BJ (cell line): ENCODE data around the gene LAMC2. TPM values are rescaled to one million over a fixed set of nuclear protein-coding genes. Genes with fewer than 3 reads are reported as not detected.

ENCODE experiments used
- CTCF ChIA-PET: fragments of 350-600 bp; formaldehyde crosslinking; extraction: SDS; loops from one replicate; lab custom pipeline; 2021; ENCODE audit warnings: antibody characterized with exemption, inconsistent platforms; lab: Yijun Ruan, JAX
- POLR2A ChIA-PET: fragments of 300-600 bp; sonication (Branson Sonifier 250); formaldehyde crosslinking; extraction: SDS; loops from one replicate; lab custom pipeline; 2021; ENCODE audit warnings: antibody characterized with exemption; lab: Charles Lee
- DNase-seq: peaks from one replicate; pipeline ENCODE4 v3.0.0-alpha.2; 2011; ENCODE audit warnings: low read depth
- H3K27me3 ChIP-seq: 2 replicates; pipeline ENCODE4 v1.6.0; 2011; ENCODE audit warnings: low read length; ENCODE audit not compliant: control insufficient read depth, insufficient read depth
- H3K36me3 ChIP-seq: 2 replicates; pipeline ENCODE4 v1.5.1; 2011; ENCODE audit warnings: low read length; ENCODE audit not compliant: control insufficient read depth, insufficient read depth
- H3K4me3 ChIP-seq: 2 replicates; pipeline ENCODE4 v1.5.1; 2011; ENCODE audit warnings: low read depth, mild to moderate bottlenecking, control low read depth, low read length
- polyA plus RNA-seq: library from polyadenylated mRNA; depleted of rRNA; stranded (reverse); fragments of >200 nt; gene quantifications from 2 replicates; pipeline ENCODE4 v1.2.3, GENCODE V29; 2011
- TF ChIP-seq, protein P1 (sequence below): IDR thresholded peaks from 2 replicates; pipeline ENCODE4 v1.5.1; 2011; ENCODE audit warnings: low read depth, mild to moderate bottlenecking, control low read depth, inconsistent platforms, low read length, moderate library complexity; ENCODE audit not compliant: insufficient read depth

The LAMC2 gene
- polyA plus RNA-seq, 1 experiment, result 0.70 TPM

DNA sequence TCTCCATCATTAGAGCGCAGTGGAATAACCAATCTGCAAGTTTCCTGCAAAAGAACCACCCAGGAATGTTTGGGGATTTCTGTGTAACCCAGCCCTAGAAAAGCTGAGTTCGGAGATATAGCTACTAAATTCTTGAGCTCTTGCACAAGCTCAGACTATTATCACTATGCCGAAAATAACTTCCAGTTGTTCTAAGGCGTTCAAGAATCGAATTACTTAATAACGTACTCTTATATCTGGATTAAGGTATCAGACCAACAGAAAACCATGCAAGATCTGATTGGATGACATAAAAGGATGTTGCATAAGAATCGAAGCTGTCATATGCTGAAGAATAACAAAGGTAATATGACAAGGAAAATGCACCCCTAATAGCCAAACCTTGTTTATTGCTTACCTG lies 7.5 kb upstream of the LAMC2 start:
- no peaks in the 10 kb centered on the region for H3K36me3 ChIP-seq
- TF ChIP-seq, protein P1, sequence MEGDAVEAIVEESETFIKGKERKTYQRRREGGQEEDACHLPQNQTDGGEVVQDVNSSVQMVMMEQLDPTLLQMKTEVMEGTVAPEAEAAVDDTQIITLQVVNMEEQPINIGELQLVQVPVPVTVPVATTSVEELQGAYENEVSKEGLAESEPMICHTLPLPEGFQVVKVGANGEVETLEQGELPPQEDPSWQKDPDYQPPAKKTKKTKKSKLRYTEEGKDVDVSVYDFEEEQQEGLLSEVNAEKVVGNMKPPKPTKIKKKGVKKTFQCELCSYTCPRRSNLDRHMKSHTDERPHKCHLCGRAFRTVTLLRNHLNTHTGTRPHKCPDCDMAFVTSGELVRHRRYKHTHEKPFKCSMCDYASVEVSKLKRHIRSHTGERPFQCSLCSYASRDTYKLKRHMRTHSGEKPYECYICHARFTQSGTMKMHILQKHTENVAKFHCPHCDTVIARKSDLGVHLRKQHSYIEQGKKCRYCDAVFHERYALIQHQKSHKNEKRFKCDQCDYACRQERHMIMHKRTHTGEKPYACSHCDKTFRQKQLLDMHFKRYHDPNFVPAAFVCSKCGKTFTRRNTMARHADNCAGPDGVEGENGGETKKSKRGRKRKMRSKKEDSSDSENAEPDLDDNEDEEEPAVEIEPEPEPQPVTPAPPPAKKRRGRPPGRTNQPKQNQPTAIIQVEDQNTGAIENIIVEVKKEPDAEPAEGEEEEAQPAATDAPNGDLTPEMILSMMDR, result no peak
- no peaks in the 10 kb centered on the region for H3K27me3 ChIP-seq
- H3K4me3 ChIP-seq, result no peak overlapping the region
- no peak for DNase-seq
- CTCF ChIA-PET, result no interaction called here
- POLR2A ChIA-PET, result no interaction called here

DNA sequence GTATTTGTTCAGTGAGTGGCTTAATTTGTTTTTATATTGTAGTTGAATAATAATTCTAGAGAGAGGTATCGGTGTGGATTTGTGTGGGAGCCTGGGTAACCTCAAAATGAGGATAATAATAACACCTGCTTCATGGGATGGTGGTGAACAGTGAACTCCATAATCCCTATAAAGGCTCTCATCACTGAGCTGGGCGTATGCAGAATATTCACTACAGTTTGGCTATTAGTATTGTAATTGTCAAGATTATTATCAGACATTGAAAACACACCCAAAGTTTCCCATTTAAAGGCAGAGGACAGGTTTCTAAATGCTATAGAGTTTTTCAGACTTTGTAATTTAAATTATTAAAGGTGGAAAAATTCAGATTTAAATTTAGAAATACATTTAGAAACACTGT lies 7.0 kb upstream of the LAMC2 start:
- no peaks in the 10 kb centered on the region for H3K27me3 ChIP-seq
- TF ChIP-seq, protein P1, result no peak
- H3K4me3 ChIP-seq, result no peak overlapping the region
- ChIA-PET CTCF (no interaction called here), POLR2A (no interaction called here)
- DNase-seq, result no peak
- H3K36me3 ChIP-seq, result no peaks in the 10 kb centered on the region

DNA sequence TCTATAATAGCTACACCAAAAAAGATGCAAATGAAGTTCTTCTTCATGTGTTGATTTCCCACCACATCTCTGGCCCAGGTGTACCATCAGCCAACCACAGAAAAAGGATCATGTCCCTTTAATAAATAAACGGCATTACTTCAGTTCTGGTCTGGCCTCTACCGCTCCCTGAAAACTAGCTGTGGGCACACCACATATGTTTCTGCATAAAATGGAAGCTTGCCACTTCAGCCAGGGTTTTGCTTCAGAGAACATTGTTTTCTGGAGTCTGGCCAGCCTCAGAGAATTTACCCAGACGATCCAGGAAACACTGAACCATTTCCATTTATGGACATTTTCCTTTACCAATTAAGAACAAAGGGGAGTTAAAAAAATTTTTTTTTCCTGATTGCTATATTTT lies 5.8 kb upstream of the LAMC2 start:
- ChIA-PET CTCF (interaction anchor here (0.9 kb wide), 1 partner anchor 99 kb away, joined by 3 read pairs; no protein-coding TSS in a partner anchor), POLR2A (interaction anchor here (0.9 kb wide), 1 partner anchor 83 kb away, joined by 3 read pairs; no protein-coding TSS in a partner anchor)
- no peak for DNase-seq
- TF ChIP-seq, protein P1, result no peak
- Histone ChIP-seq H3K27me3 (no peaks in the 10 kb centered on the region), H3K36me3 (no peaks in the 10 kb centered on the region), H3K4me3 (no peak overlapping the region)

DNA sequence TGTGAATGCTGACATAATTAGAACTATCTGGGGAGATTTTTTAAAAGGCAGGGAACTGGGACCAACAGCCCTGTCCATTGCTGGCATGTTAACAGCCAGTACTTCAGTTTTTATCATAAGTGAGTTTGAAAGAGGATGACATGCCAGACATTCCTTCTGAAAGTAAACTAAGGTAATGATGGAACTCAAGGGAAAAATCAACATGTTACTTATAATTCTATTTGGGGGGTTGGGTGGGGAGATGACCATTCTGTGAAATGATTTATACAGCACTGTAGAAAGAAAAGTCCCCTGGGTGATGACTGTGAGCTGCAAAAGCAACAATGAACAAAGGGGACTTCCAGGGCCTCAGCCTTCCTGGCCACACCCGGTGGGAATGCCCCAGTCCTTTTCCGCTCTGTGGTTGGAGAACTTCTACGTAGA lies 5.4 kb upstream of the LAMC2 start:
- TF ChIP-seq, protein P1, result no peak
- Histone ChIP-seq H3K27me3 (no peaks in the 10 kb centered on the region), H3K36me3 (no peaks in the 10 kb centered on the region), H3K4me3 (no peak overlapping the region)
- ChIA-PET CTCF (interaction anchor here (0.9 kb wide), 1 partner anchor 98 kb away, joined by 3 read pairs; no protein-coding TSS in a partner anchor), POLR2A (interaction anchor here (0.9 kb wide), 1 partner anchor 83 kb away, joined by 3 read pairs; no protein-coding TSS in a partner anchor)
- DNase-seq, result no peak

DNA sequence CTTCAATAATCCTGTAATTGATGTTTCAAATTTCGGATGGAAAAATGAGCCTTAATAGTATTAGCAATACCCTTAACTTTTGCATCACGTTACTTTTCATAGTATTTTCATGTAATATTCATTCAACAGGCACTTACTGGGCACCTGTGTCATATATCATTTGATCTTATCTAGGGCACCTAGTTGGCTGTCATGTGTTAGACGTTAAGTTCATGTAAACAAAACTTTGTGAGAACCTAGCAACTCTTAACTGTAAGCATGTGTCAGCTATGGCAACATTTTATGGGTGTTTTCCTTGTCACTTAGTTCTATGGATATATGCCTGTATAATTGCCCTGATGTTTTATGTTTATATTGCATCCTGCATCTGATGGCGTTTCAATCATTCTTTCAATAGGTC lies 777 bp downstream of the LAMC2 start:
- ChIA-PET POLR2A (no interaction called here), CTCF (no interaction called here)
- TF ChIP-seq, protein P1, result no peak
- H3K36me3 ChIP-seq, result no peaks in the 10 kb centered on the region
- no peaks in the 10 kb centered on the region for H3K27me3 ChIP-seq
- no peak for DNase-seq
- no peak overlapping the region for H3K4me3 ChIP-seq
